Skeletal muscle tissue (tissue), 4 donors: ENCODE data around the gene LRRC74B. TPM values are rescaled to one million over a fixed set of nuclear protein-coding genes. Genes with fewer than 3 reads are reported as not detected.
A peak's percentile ranks its signal among the peaks of the same experiment; 100 is the strongest.
"Not testable (repeated sequence)": the region's sequence is repeated elsewhere in the genome, so short reads cannot be mapped to it uniquely, and the experiment has no call there.

Experiments
- H3K27ac ChIP-seq: one replicate; pipeline ENCODE4 v1.7.0; 2013; ENCODE audit warnings: mild to moderate bottlenecking, low read depth, low read length, inconsistent platforms
- H3K27me3 ChIP-seq, 3 donors: one replicate each; pipeline ENCODE4 v1.7.0; 2013; ENCODE audit warnings: low read length in 3 of 3; ENCODE audit not compliant: control insufficient read depth in 3 of 3, insufficient read depth in 3 of 3
- H3K36me3 ChIP-seq, 3 donors: one replicate each; pipeline ENCODE4 v1.7.0; 2013; ENCODE audit warnings: low read length in 3 of 3; ENCODE audit not compliant: control insufficient read depth in 3 of 3, insufficient read depth in 3 of 3
- H3K4me1 ChIP-seq, 3 donors: one replicate each; pipeline ENCODE4 v1.7.0; 2013; ENCODE audit warnings: low read length in 3 of 3, mild to moderate bottlenecking in 3 of 3; ENCODE audit not compliant: control insufficient read depth in 3 of 3, insufficient read depth in 3 of 3
- H3K4me3 ChIP-seq, 3 donors: one replicate each; pipeline ENCODE4 v1.7.0; 2013; ENCODE audit warnings: low read length in 3 of 3
- H3K9ac ChIP-seq, 3 donors: one replicate each; pipeline ENCODE4 v1.7.0; 2013; ENCODE audit warnings: low read length in 3 of 3, mild to moderate bottlenecking in 3 of 3, moderate library complexity in 2 of 3, low read depth in 1 of 3
- H3K9me3 ChIP-seq, 3 donors: one replicate each; pipeline ENCODE4 v1.7.0; 2013; ENCODE audit warnings: low read length in 3 of 3; ENCODE audit not compliant: control insufficient read depth in 3 of 3
- total RNA-seq: library from RNA; depleted of rRNA; stranded (reverse); fragments of >200 nt; gene quantifications from one replicate; pipeline ENCODE4 v1.2.3, GENCODE V29; 2014
- donor health status: Osteomylitis.

Gene LRRC74B
- total RNA-seq, 1 donor from 2014 or later: not detected

DNA sequence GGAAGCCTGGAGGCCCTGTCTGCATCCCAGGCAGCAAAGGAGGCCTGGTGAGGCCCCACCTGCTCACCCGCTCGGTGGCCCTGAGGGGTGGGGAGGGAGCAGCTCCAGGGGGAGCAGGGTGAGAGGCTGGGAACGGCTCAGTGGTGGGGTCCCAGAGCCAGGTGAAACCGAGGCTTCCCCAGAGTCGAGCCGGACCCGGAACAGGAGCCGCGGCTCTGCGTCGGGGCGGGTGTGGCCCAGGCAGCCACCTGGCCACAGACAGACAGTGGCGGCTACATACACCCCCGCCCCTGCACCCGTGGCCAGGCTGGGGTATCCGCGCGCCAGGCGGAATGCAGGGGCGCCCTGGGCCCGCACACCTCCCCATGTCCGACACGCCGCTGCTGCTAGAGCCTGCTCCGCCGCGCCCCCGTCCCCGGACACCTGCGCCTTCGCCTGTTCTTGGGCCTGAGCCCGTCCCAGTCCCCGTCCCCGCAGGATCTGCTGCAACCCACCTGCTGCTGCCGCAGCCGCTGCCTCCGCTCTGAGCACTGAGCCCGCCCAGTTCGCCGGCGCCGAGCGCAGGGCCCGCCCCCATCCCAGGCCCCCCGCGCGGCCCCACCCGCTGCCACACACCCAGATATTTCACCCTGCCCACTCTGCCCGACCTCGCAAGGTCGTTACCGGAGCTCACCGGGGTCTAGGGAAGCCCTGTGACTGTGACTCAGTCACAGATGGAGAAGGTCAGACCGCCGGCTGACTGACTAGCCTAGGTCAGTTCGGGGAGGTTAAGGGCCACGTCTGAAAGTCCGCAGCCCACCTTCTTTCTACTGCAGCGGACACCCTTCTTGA lies 13.5 kb upstream of the LRRC74B start, which contains the start of gene SLC7A4:
SLC7A4 (minus strand) TSS at position 525 of the 831 bp plus-strand sequence. CDS start 749 bp downstream, outside the sequence.
- H3K9me3 ChIP-seq: no peaks in the 10 kb centered on the region
- peaks cover 27 to 38% (median 34%) of the 10 kb centered on the region in 3 donors for H3K27me3 ChIP-seq
- peaks cover 10 to 31% (median 16%) of the 10 kb centered on the region in 3 donors for H3K4me1 ChIP-seq
- H3K36me3 ChIP-seq: no peaks in the 10 kb centered on the region
- peak within 1 kb of the TSS in 2 of 3 donors; percentile 36 to 41 for H3K4me3 ChIP-seq
- H3K9ac ChIP-seq: peak within 1 kb of the TSS in 1 of 3 donors; percentile 25
- no peak within 1 kb of the TSS for H3K27ac ChIP-seq

DNA sequence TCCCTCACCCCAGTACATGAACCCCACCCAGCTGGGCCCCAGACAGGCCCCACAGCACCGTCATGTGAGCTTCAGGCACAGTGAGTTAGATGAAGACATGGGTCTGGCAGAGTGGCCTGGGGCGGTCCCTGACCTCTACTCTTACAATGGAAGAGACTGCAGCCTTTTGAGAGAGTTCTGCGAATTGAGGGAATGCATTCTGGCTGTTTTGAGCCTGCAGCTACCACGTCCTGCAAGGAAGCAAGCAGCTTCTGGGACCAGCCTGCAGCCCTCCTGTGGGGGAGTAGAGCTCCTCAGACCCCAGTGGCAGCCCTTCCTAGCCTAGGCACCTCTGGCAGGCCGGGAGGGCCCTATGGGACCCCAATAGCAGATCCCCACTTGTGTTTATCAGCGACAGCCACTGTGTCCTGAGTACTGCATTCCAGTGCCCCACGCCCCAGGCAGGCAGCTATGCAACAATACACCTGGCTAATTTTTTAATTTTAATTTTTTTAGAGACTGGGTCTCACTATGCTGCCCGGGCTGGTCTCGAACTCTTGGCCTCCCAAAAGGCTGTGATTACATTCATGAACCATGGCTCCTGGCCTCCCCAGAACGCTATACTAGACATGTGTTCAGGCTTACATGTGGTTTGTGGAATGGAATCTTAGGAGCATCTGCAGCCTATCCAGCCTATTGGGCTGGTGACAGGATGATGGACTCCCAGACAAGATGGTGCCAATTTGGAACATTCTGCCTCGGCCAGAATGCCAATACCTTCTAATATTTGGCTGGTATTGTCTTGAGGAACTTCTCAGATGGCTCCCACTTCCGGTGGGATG lies 12.7 kb upstream of the LRRC74B start:
- Histone ChIP-seq H3K9me3 (no peaks in the 10 kb centered on the region), H3K36me3 (no peaks in the 10 kb centered on the region), H3K4me1 (peaks cover 8 to 28% (median 10%) of the 10 kb centered on the region in 3 donors), H3K9ac (no peak overlapping the region), H3K27me3 (peaks cover 27 to 38% (median 34%) of the 10 kb centered on the region in 3 donors), H3K27ac (no peak overlapping the region), H3K4me3 (no peak overlapping the region)

DNA sequence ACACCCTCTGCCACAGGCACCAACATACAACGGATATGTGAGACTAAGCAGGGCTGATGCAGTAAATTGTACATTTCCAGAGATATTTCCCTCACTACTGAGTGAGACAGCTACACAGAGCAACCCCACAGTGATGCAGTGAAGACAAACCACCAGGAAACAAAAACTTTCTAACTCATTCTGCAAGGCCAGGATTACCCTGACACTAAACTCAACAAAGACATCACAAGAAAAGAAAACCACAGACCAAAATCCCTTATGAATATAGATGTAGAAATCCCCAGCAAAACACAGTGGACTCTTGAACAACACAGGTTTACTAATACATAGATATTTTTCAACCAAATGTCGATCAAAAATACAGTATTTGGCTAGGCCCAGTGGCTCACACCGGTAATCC lies 11.9 kb upstream of the LRRC74B start:
- H3K9me3 ChIP-seq: no peaks in the 10 kb centered on the region
- H3K27ac ChIP-seq: no peak overlapping the region
- H3K4me1 ChIP-seq: peaks cover 10 to 31% (median 16%) of the 10 kb centered on the region in 3 donors
- no peak overlapping the region for H3K4me3 ChIP-seq
- peaks cover 26 to 38% (median 34%) of the 10 kb centered on the region in 3 donors for H3K27me3 ChIP-seq
- no peak overlapping the region for H3K9ac ChIP-seq
- H3K36me3 ChIP-seq: no peaks in the 10 kb centered on the region

DNA sequence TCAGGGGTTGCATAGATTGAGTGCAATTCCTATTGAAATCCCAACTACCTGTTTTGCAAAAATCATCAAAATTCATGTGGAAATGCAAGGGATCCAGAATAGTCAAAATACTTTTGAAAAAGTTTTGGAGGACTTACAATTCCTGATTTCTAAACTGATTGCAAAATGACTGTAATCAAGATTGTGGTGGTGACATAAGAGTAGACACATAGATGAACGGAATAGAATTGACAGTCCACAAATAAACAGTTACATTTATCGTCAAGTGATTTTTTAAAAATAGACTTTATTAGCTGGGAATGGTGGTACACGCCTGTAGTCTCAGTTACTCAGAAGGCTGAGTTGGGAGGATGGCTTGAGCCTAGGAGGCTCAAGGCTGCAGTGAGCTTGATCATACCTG lies 10.8 kb upstream of the LRRC74B start:
- no peak overlapping the region for H3K9ac ChIP-seq
- no peak overlapping the region for H3K27ac ChIP-seq
- H3K36me3 ChIP-seq: no peaks in the 10 kb centered on the region

DNA sequence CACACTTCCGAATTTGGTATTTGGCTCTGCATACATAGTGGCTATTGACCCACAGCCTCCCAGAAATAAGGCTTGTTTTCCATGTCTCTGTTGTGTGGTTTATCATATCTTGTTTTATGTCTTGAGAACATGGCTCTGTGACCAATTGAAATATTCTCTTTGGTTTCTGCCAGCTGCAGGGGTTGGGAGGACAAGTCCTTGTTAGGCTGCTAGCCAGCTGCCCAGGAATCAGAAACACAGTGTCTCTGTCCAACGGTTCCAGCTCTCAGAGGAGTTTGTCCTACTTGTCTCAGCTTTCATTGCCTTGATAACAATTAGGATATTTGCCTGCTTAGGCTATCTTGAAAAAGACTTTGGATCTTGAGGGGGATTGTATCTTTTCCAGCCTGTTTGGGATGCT lies 7.3 kb upstream of the LRRC74B start:
- no peaks in the 10 kb centered on the region for H3K36me3 ChIP-seq
- no peaks in the 10 kb centered on the region for H3K9me3 ChIP-seq
- H3K9ac ChIP-seq: no peak overlapping the region
- H3K27me3 ChIP-seq: no peaks in the 10 kb centered on the region
- no peak overlapping the region for H3K27ac ChIP-seq
- peaks cover 5 to 20% (median 8%) of the 10 kb centered on the region in 3 donors for H3K4me1 ChIP-seq
- no peak overlapping the region for H3K4me3 ChIP-seq

More for the DNA sequence above, 10.8 kb upstream of the LRRC74B start:
- Histone ChIP-seq H3K27me3 (peaks cover 19 to 31% (median 29%) of the 10 kb centered on the region in 3 donors), H3K4me3 (no peak overlapping the region), H3K4me1 (peaks cover 10 to 27% (median 16%) of the 10 kb centered on the region in 3 donors), H3K9me3 (no peaks in the 10 kb centered on the region)

DNA sequence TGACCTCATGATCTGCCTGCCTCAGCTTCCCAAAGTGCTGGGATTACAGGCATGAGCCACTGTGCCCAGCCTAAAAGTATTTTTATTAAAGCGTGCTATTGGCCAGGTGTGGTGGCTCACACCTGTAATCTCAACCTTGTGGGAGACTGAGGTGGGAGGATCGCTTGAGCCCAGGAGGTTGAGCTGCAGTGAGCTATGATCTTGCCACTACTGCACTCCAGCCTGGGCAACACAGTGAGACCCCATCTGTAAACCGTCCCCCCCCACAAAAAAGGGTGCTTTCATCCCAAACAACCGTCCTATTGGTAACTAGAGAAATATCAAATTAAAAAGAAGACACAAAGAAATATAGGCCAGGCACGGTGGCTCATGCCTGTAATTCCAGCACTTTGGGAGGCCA lies 6.6 kb upstream of the LRRC74B start:
- H3K36me3 ChIP-seq, H3K27ac ChIP-seq, H3K9me3 ChIP-seq, H3K9ac ChIP-seq, H3K27me3 ChIP-seq, H3K4me3 ChIP-seq: not testable (repeated sequence)
- peaks cover 11 to 27% (median 15%) of the 10 kb centered on the region in 3 donors for H3K4me1 ChIP-seq

DNA sequence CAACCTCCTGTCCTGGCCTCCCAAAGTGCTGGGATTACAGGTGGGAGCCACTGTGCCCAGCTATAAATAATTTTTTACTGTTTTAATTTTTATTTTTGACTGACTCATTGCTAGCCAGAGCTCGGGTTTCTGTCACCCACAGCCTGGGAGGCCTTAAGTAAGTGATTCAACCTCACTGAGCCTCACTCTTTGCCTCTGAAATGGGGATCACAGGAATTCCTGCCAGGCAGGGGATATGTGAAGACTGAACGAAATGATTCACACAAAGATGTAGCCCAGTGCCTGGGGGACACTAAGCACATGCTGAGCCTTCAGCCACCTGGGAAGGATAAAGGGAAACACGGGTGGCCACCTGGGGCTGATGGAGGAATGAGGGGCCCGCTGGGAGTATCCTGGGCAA lies 3.8 kb upstream of the LRRC74B start:
- no peak overlapping the region for H3K4me3 ChIP-seq
- H3K4me1 ChIP-seq: peaks cover 18 to 44% (median 26%) of the 10 kb centered on the region in 3 donors
- H3K9ac ChIP-seq: peak overlapping the region in 1 of 3 donors; percentile 23
- H3K27me3 ChIP-seq: no peaks in the 10 kb centered on the region
- no peaks in the 10 kb centered on the region for H3K36me3 ChIP-seq
- H3K27ac ChIP-seq: no peak overlapping the region
- H3K9me3 ChIP-seq: no peaks in the 10 kb centered on the region

DNA sequence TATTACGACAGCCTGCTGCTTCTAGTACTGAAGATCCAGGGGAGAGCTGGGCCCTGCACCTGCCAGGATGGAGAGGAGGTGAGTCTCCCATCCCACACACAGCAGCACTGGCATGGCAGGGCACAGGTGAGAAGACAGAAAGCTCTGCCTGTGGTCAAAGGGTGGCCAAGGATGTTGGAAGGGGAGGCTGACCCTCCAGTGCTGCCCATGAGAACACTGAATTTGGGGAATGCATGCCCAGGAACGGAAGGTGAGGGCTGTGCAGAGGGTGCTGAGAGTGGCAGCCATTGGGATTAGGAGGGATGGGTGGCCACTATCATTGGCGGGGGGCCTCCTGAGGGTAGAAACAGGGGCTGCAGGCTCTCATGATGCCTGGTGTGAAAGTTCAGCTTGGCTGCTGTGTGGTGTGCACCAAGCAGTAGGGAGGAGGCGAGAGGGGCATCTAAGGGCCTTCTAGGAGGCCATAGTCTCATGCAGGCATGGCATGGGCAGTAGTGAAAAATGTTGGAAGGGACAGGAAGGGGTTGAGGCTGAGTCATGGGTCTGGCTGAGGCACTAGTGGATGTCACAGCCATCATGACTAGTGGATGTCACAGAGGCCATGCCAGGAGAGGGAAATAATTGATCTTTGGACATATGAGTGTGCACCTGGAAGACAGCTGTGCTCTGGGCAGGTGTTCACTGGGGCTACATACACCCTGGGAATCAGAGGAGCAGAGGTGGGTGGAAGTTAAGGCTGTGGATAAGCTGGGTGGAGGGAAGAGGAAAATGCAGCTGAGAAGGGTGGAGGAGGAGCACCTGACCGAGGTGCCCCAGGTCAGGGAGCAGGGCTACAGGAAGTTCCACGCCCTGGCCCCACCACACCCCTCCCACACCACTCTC lies 2.5 kb upstream of the LRRC74B start:
- Histone ChIP-seq H3K4me1 (peaks cover 18 to 39% (median 26%) of the 10 kb centered on the region in 3 donors), H3K9ac (peak overlapping the region in 1 of 3 donors; percentile 70), H3K9me3 (no peaks in the 10 kb centered on the region), H3K27ac (no peak overlapping the region), H3K27me3 (no peaks in the 10 kb centered on the region), H3K4me3 (peak overlapping the region; percentile 1 to 64 (median 30)), H3K36me3 (no peaks in the 10 kb centered on the region)

DNA sequence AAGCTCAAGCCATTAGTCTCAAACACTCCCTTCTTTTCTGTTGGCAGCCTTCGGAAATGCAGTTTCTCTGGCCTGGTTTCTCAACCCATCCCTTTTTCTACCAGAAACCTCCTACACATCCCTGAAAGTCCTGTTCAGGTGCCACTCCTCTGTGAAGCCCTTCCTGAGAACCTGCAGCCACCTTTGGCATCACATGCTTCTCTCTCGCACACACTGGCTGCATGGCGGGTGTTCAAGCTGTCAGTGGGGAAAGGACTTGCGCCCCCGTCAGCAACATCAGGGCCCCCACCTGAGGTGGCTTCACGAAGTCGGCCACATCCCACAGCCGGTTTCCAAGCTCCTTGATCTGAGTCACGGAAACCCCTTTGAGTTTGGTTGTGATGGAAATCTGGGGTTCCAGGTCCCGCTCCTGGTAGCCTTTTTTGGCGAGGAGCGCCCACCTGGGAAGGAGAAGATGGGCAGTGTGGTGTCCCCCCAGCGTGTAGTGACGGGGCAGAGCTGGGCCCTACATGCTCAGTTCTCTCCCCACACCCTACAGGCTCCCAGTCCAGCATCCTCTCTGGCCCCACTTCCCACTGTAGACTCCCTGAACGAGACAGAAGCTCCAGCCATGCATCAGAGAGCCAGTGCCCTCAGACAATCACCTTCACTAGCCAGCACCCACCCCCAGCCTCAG lies 1.7 kb upstream of the LRRC74B start:
- H3K36me3 ChIP-seq: no peaks in the 10 kb centered on the region
- peaks cover 16 to 32% (median 20%) of the 10 kb centered on the region in 3 donors for H3K4me1 ChIP-seq
- H3K27ac ChIP-seq: peak overlapping the region; percentile 80
- no peaks in the 10 kb centered on the region for H3K9me3 ChIP-seq
- H3K9ac ChIP-seq: peak overlapping the region; percentile 70 to 81 (median 79)
- no peaks in the 10 kb centered on the region for H3K27me3 ChIP-seq
- H3K4me3 ChIP-seq: peak overlapping the region; percentile 64 to 83 (median 81)
